GM12878 (cell line): ENCODE data around the gene SOX6. TPM values are rescaled to one million over a fixed set of nuclear protein-coding genes. Genes with fewer than 3 reads are reported as not detected.

Source experiments
- ATAC-seq: fragments of 200-7000 bp; cut with Tn5 transposase; 3 replicates; pipeline ENCODE4 v1.9.1; 2020; ENCODE audit warnings: mild to moderate bottlenecking, moderate library complexity
- BruUV-seq: library from RNA; stranded (reverse); fragments of 400-500 nt; replicated peaks from 2 replicates; lab custom pipeline; 2021; lab: Mats Ljungman, UMichigan
- CTCF ChIA-PET: fragments of 300-600 bp; sonication (Branson Sonifier 250); formaldehyde crosslinking; extraction: SDS; loops from one replicate; lab custom pipeline; 2021; ENCODE audit warnings: inconsistent platforms; lab: Yijun Ruan, JAX
- POLR2A ChIA-PET: fragments of 350-600 bp; formaldehyde crosslinking; extraction: SDS; loops from one replicate; lab custom pipeline; 2021; ENCODE audit warnings: inconsistent platforms; lab: Charles Lee
- RAD21 ChIA-PET: fragments of 300-600 bp; sonication (Branson Sonifier 250); formaldehyde crosslinking; loops from one replicate; lab custom pipeline; 2023; ENCODE audit warnings: antibody characterized with exemption; ENCODE audit not compliant: unreplicated experiment; lab: Charles Lee
- SMC1A ChIA-PET: fragments of 300-600 bp; sonication (Branson Sonifier 250); formaldehyde crosslinking; loops from one replicate; lab custom pipeline; 2023; ENCODE audit not compliant: unreplicated experiment, uncharacterized antibody; lab: Charles Lee
- DNase-seq: peaks from one replicate; pipeline ENCODE4 v3.0.0-alpha.2; 2011; ENCODE audit warnings: low read depth, low spot score
- FAIRE-seq: peaks from 3 replicates; lab custom pipeline; 2011; peaks lifted over from hg19 to GRCh38; lab: Jason Lieb, UNC
- H2AFZ ChIP-seq: 2 replicates; pipeline ENCODE4 v1.6.0; 2011; ENCODE audit warnings: low read depth, low read length, control low read depth; ENCODE audit not compliant: control insufficient read depth
- H3K27ac ChIP-seq: 2 replicates; pipeline ENCODE4 v1.5.1; 2011; ENCODE audit warnings: control low read depth; ENCODE audit not compliant: control insufficient read depth, insufficient read depth
- H3K27me3 ChIP-seq, 2 experiments: replicated peaks in 1 of 2; 2 replicates each; pipeline versions ENCODE4 v1.6.0 to v1.6.1; 2011; ENCODE audit warnings: low read length in 1 of 2; ENCODE audit not compliant: control insufficient read depth in 2 of 2, insufficient read depth in 2 of 2
- H3K36me3 ChIP-seq, 2 experiments: 2 replicates each; pipeline ENCODE4 v1.5.1; 2011; ENCODE audit warnings: low read length in 1 of 2; ENCODE audit not compliant: control insufficient read depth in 2 of 2, insufficient read depth in 2 of 2
- H3K4me1 ChIP-seq: 2 replicates; pipeline ENCODE4 v1.6.1; 2011; ENCODE audit warnings: mild to moderate bottlenecking, low read length, moderate library complexity, mixed read lengths; ENCODE audit not compliant: control insufficient read depth, insufficient read depth
- H3K4me2 ChIP-seq: 2 replicates; pipeline ENCODE4 v1.6.0; 2011; ENCODE audit warnings: control low read depth; ENCODE audit not compliant: control insufficient read depth, insufficient read depth
- H3K4me3 ChIP-seq: fragments of 200-600 bp; sonication (generic); 2 replicates; pipeline ENCODE4 v1.5.1; 2016
- H3K79me2 ChIP-seq: 2 replicates; pipeline ENCODE4 v1.6.0; 2011; ENCODE audit warnings: low read length; ENCODE audit not compliant: control insufficient read depth, insufficient read depth
- H3K9ac ChIP-seq: 2 replicates; pipeline ENCODE4 v1.8.0; 2011; ENCODE audit warnings: low read length, control low read depth, mixed read lengths; ENCODE audit not compliant: control insufficient read depth, insufficient read depth
- H3K9me3 ChIP-seq: replicated peaks from 3 replicates; pipeline ENCODE4 v1.5.1; 2011; ENCODE audit warnings: mild to moderate bottlenecking, low read length; ENCODE audit not compliant: control insufficient read depth, insufficient read depth
- H4K20me1 ChIP-seq: 2 replicates; pipeline ENCODE4 v1.6.0; 2011; ENCODE audit not compliant: control insufficient read depth, insufficient read depth
- CBFB ChIP-seq: IDR thresholded peaks from 2 replicates; pipeline ENCODE4 v1.6.1; 2016; ENCODE audit warnings: antibody characterized with exemption, low read depth
- CTCF ChIP-seq, 3 experiments: IDR thresholded peaks in 2 of 3; conservative IDR thresholded peaks in 1 of 3; 2 replicates each; pipeline ENCODE4 v1.5.1; 2011; ENCODE audit warnings: low read depth in 3 of 3, low read length in 3 of 3, mild to moderate bottlenecking in 3 of 3, control low read depth in 2 of 3, moderate library complexity in 2 of 3, inconsistent platforms in 1 of 3, mixed read lengths in 1 of 3; ENCODE audit not compliant: control insufficient read depth in 2 of 3, insufficient read depth in 1 of 3; ENCODE audit errors: extremely low read depth in 1 of 3
- E2F4 ChIP-seq: IDR thresholded peaks from 2 replicates; pipeline ENCODE4 v1.6.1; 2012; ENCODE audit warnings: low read depth, low read length, improper control_type of control experiment
- E4F1 ChIP-seq: fragments of 450-650 bp; IDR thresholded peaks from 2 replicates; pipeline ENCODE4 v1.6.1; 2018; ENCODE audit warnings: borderline replicate concordance, mild to moderate bottlenecking; ENCODE audit not compliant: partially characterized antibody
- EGR1 ChIP-seq, 2 experiments: IDR thresholded peaks; 1 replicate in 1 of 2; 2 replicates in 1 of 2; pipeline ENCODE4 v1.6.1; 2011 to 2012; ENCODE audit warnings: low read depth in 2 of 2, low read length in 2 of 2, borderline replicate concordance in 1 of 2, mild to moderate bottlenecking in 1 of 2, moderate library complexity in 1 of 2
- FOXM1 ChIP-seq: IDR thresholded peaks from 2 replicates; pipeline ENCODE4 v1.6.1; 2012; ENCODE audit warnings: low read depth, mild to moderate bottlenecking, inconsistent platforms, low read length, moderate library complexity
- GATAD2B ChIP-seq: fragments of 450-650 bp; conservative IDR thresholded peaks from 2 replicates; pipeline ENCODE4 v1.6.1; 2017; ENCODE audit warnings: low read depth, mild to moderate bottlenecking, moderate library complexity
- IKZF1 ChIP-seq: fragments of 450-650 bp; conservative IDR thresholded peaks from 2 replicates; pipeline ENCODE4 v1.6.1; 2017; ENCODE audit warnings: antibody characterized with exemption, mild to moderate bottlenecking
- IKZF2 ChIP-seq, 2 experiments: fragments of 450-650 bp; IDR thresholded peaks; 2 replicates each; pipeline ENCODE4 v1.6.1; 2017; ENCODE audit warnings: mild to moderate bottlenecking in 2 of 2, moderate library complexity in 2 of 2
- LARP7 ChIP-seq: fragments of 450-650 bp; IDR thresholded peaks from 2 replicates; pipeline ENCODE4 v1.6.1; 2017; ENCODE audit warnings: mild to moderate bottlenecking
- NFYA ChIP-seq: IDR thresholded peaks from 2 replicates; pipeline ENCODE4 v1.6.1; 2011; ENCODE audit warnings: low read depth, mild to moderate bottlenecking, low read length, improper control_type of control experiment, borderline replicate concordance
- PAX8 ChIP-seq: fragments of 450-650 bp; IDR thresholded peaks from 2 replicates; pipeline ENCODE4 v1.6.1; 2017; ENCODE audit warnings: mild to moderate bottlenecking, moderate library complexity
- SIX5 ChIP-seq: IDR thresholded peaks from 2 replicates; pipeline ENCODE4 v1.6.1; 2011; ENCODE audit warnings: mild to moderate bottlenecking, low read depth, low read length, moderate library complexity; ENCODE audit not compliant: severe bottlenecking
- SKIL ChIP-seq: fragments of 450-650 bp; IDR thresholded peaks from 2 replicates; pipeline ENCODE4 v1.6.1; 2017; ENCODE audit warnings: mild to moderate bottlenecking, low read depth, inconsistent platforms; ENCODE audit not compliant: poor library complexity, severe bottlenecking
- TBL1XR1 ChIP-seq: IDR thresholded peaks from 2 replicates; pipeline ENCODE4 v1.6.1; 2012; ENCODE audit warnings: low read depth, low read length, improper control_type of control experiment
- ZNF24 ChIP-seq: fragments of 450-650 bp; IDR thresholded peaks from 2 replicates; pipeline ENCODE4 v1.6.1; 2017; ENCODE audit warnings: antibody characterized with exemption, mild to moderate bottlenecking
- WGBS: methylation state at CpG from one replicate; pipeline ENCODE4 v1.1.6; 2016; ENCODE audit warnings: low lambda C conversion rate; ENCODE audit not compliant: insufficient replicate concordance, insufficient coverage; ENCODE audit errors: missing lambda C conversion rate; 5-methylcytosine and 5-hydroxymethylcytosine counted together
- in situ Hi-C: fragments of 300-500 bp; cut with MboI; formaldehyde crosslinking; loops from 9 replicates; pipeline ENCODE4 v1.14.3; 2018; ENCODE audit warnings: mixed read lengths
- intact Hi-C: fragments of 100-400 bp; cut with micrococcal nuclease; formaldehyde crosslinking; loops from one replicate; pipeline ENCODE4 v1.14.2; 2022; ENCODE audit not compliant: unreplicated experiment
- polyA plus RNA-seq, 11 experiments: library from polyadenylated mRNA; depleted of rRNA in 4 of 11; unstranded in 6 of 11; stranded (reverse) in 5 of 11; fragments of >200 nt; fragmentation: Nextera tagmentation in 4 of 11; fragmentation: Illumina TruSeq in 1 of 11; extraction: Ambion mirVana in 4 of 11; extraction: Trizol in 1 of 11; gene quantifications; 1 replicate in 1 of 11; 2 replicates in 10 of 11; pipeline versions ENCODE4 v1.2.1 to v1.2.3, GENCODE V29; 2011 to 2016; ENCODE audit warnings: inconsistent platforms in 2 of 11, missing spikeins in 2 of 11, low read depth in 1 of 11
- total RNA-seq, 4 experiments: library from RNA; depleted of rRNA in 3 of 4; stranded (reverse); fragments of >200 nt in 3 of 4; fragmentation: Illumina TruSeq in 1 of 4; extraction: Trizol in 1 of 4; gene quantifications; 2 replicates each; pipeline versions ENCODE4 v1.2.1 to v1.2.3, GENCODE V29; 2013 to 2021

Gene SOX6
- total and polyA plus RNA-seq, 10 of the 15 experiments (the other 5 are each of a cell fraction or from before 2014, with no cell fraction given): 0.03 to 0.71 (median 0.29) TPM; not detected in 4

- no peak for TF ChIP-seq E2F4
- no peak for TF ChIP-seq SKIL
- no peak for TF ChIP-seq GATAD2B
- TF ChIP-seq CBFB: no peak
These were observed 365.1 kb downstream of the SOX6 start (continued) for GRCh38 chr11:15991215-15991614.

GRCh38 chr11:15989685-15990084, 366.7 kb downstream of the SOX6 start:
- no peak for DNase-seq
- no peaks in the 10 kb centered on the region for H3K9me3 ChIP-seq
- no peaks in the 10 kb centered on the region for H3K4me1 ChIP-seq
- H3K9ac ChIP-seq: no peak overlapping the region
- no peak overlapping the region for H3K4me3 ChIP-seq
- CTCF ChIA-PET: interaction anchor here (0.6 to 3.0 kb wide), 8 partner anchors 8 to 982 kb away, joined by 3 to 30 read pairs (median 4); no protein-coding TSS in a partner anchor
- RAD21 ChIA-PET: interaction anchor here (2.0 to 3.0 kb wide), 2 partner anchors 49 to 340 kb away, joined by 7 to 17 read pairs; no protein-coding TSS in a partner anchor
- no peak overlapping the region for H3K27ac ChIP-seq
- H3K27me3 ChIP-seq: no peaks in the 10 kb centered on the region
- FAIRE-seq: no peak
- no peaks in the 10 kb centered on the region for H3K36me3 ChIP-seq
- in situ Hi-C loops: no loop called here
- no peaks in the 10 kb centered on the region for H3K79me2 ChIP-seq
- no peaks in the 10 kb centered on the region for H4K20me1 ChIP-seq
- SMC1A ChIA-PET: interaction anchor here (1.0 to 1.7 kb wide), 4 partner anchors 23 to 335 kb away, joined by 3 read pairs; no protein-coding TSS in a partner anchor
- no peak overlapping the region for H2AFZ ChIP-seq
- WGBS: 6% methylated on average over 1 of the region's 1 CpG
- intact Hi-C loops: loop anchor here (2.0 to 5.0 kb wide), 2 partner anchors 49 to 162 kb away; no protein-coding TSS in a partner anchor
- ATAC-seq: no peak
- BruUV-seq: no TSS peak
- no peak overlapping the region for H3K4me2 ChIP-seq
- POLR2A ChIA-PET: no interaction called here
- TF ChIP-seq TBL1XR1 (no peak), CTCF (IDR thresholded peaks at IDR 0.05 in 2 of 3, conservative IDR thresholded peaks at IDR 0.05 in 1 of 3; ENCODE audit: control insufficient read depth in 2 of 3, extremely low read depth in 1 of 3, insufficient read depth in 1 of 3, low read depth in 3 of 3, low read length in 3 of 3) (no peak), E4F1 (no peak), FOXM1 (no peak), NFYA (no peak), ZNF24 (no peak), SIX5 (no peak), EGR1 (IDR thresholded peaks at IDR 0.05; ENCODE audit: borderline replicate concordance in 1 of 2, low read depth in 2 of 2, low read length in 2 of 2) (no peak), IKZF2 (IDR thresholded peaks at IDR 0.05) (no peak), IKZF1 (no peak), PAX8 (no peak), LARP7 (no peak)
